Heart left ventricle (tissue), 16 donors: ENCODE measurements around the gene SLC9A4. TPM values are rescaled to one million over a fixed set of nuclear protein-coding genes. Genes with fewer than 3 reads are reported as not detected.

Experiments
- ATAC-seq, 4 donors: fragments of 200-7000 bp; cut with Tn5 transposase; one replicate each; pipeline ENCODE4 v1.9.1; 2020 to 2022; ENCODE audit warnings: moderate library complexity in 4 of 4, mild to moderate bottlenecking in 3 of 4, moderate number of reproducible peaks in 1 of 4
- DNase-seq, 5 donors: peaks; one replicate each; pipeline ENCODE4 v3.0.0-alpha.2; 2020
- H3K27ac ChIP-seq, 12 donors: fragments of 200-600 bp; sonication (generic) in 4 of 12; one replicate each; pipeline versions ENCODE4 v1.5.0 to v1.8.0; 2016 to 2022; ENCODE audit warnings: mild to moderate bottlenecking in 2 of 12
- H3K27me3 ChIP-seq, 9 donors: fragments of 200-600 bp; sonication (generic) in 2 of 9; one replicate each; pipeline versions ENCODE4 v1.5.1 to v1.8.0; 2016 to 2022; ENCODE audit warnings: mild to moderate bottlenecking in 3 of 9
- H3K36me3 ChIP-seq, 9 donors: fragments of 200-600 bp; sonication (generic) in 2 of 9; one replicate each; pipeline versions ENCODE4 v1.5.0 to v1.8.0; 2018 to 2022; ENCODE audit warnings: mild to moderate bottlenecking in 2 of 9
- H3K4me1 ChIP-seq, 12 donors: fragments of 200-600 bp; sonication (generic) in 4 of 12; one replicate each; pipeline versions ENCODE4 v1.5.0 to v1.8.0; 2016 to 2022; ENCODE audit warnings: mild to moderate bottlenecking in 3 of 12
- H3K4me3 ChIP-seq, 12 donors: fragments of 200-600 bp; sonication (generic) in 4 of 12; one replicate each; pipeline versions ENCODE4 v1.5.0 to v1.8.0; 2017 to 2022; ENCODE audit warnings: mild to moderate bottlenecking in 9 of 12, moderate library complexity in 4 of 12
- H3K9me3 ChIP-seq, 12 donors: fragments of 200-600 bp; sonication (generic) in 4 of 12; one replicate each; pipeline versions ENCODE4 v1.5.0 to v1.8.0; 2016 to 2022; ENCODE audit warnings: mild to moderate bottlenecking in 1 of 12
- POLR2A ChIP-seq, 2 donors: fragments of 450-650 bp; IDR thresholded peaks; one replicate each; pipeline ENCODE4 v1.6.1; 2017; ENCODE audit warnings: antibody characterized with exemption in 2 of 2, mild to moderate bottlenecking in 2 of 2, moderate library complexity in 2 of 2
- WGBS, 4 donors: extraction: QIAGEN DNeasy Blood & Tissue Kit in 2 of 4; methylation state at CpG; one replicate each; pipeline versions ENCODE4 v1.1.5 to v1.1.7; 2013 to 2018; 5-methylcytosine and 5-hydroxymethylcytosine counted together
- intact Hi-C, 10 donors: fragments of 100-400 bp; cut with DNase I; formaldehyde crosslinking; loops; one replicate each; pipeline versions ENCODE4 v1.11.1 to v1.14.2; 2022
- polyA plus RNA-seq, 2 donors: library from polyadenylated mRNA; stranded (reverse); fragments of 200-250 nt; gene quantifications; one replicate each; pipeline ENCODE4 v1.2.3, GENCODE V29; 2013
- total RNA-seq, 9 donors: library from RNA; depleted of rRNA in 2 of 9; stranded (reverse); fragments of >200 nt in 2 of 9; fragmentation: NEBNext Ultra II Directional in 3 of 9; extraction: Animal tissue kit (Norgen Biotek cat#: 25700) in 3 of 9; gene quantifications; one replicate each; pipeline versions ENCODE4 v1.1.0 to v1.2.4, GENCODE V29; 2016 to 2023
- TF ChIP-seq, protein P1 (sequence below), 12 donors: fragments of 200-600 bp; sonication (generic) in 4 of 12; IDR thresholded peaks; one replicate each; pipeline versions ENCODE4 v1.5.0 to v1.8.0; 2018 to 2022; ENCODE audit warnings: antibody characterized with exemption in 12 of 12, mild to moderate bottlenecking in 5 of 12
- donor health status: ischemic (EF 13 %, LVEDD 7.1; RV severe dilation, severe dysfunction).
- donor health status: healthy with polysubstance abuse.
- donor health status: DM: no; HTN: yes; CAD: no.
- donor health status: DM: no; HTN: no; CAD: no.
- donor health status: ischemic (EF 25% LVEDD 6.9; RV normal size, moderate dysfunction).
- donor health status: ischemic (EF 25% LVEDD 5.7; RV mildly dilated, moderate dysfunction).
- donor health status: healthy.
- donor health status: DM: yes; HTN: yes; CAD: no.
- donor health status: ischemic (EF 35%, LVEDD 5.7; RV mildly dilated, moderate dysfunction).
- donor health status: nonischemic (EF 11% LVEDD 7.7; RV severe dilation, severe dysfunction).
- donor health status: DM: yes; HTN: yes; CAD: no.
- donor health status: PGD.
- donor health status: ischemic (EF 29% LVEDD 5.4; RV normal size, mild dysfunction).
- donor health status: nonischemic (EF 23%, LVEDD 6.1; RV moderate dilation, normal function).

SLC9A4 gene
- total and polyA plus RNA-seq, 11 donors, result not detected

GRCh38 chr2:102510791-102511575, 38.0 kb downstream of the SLC9A4 start:
- Histone ChIP-seq H3K9me3 (peaks cover 0 to 8% (median 0%) of the 10 kb centered on the region in 12 donors), H3K4me3 (no peak overlapping the region), H3K27ac (no peak overlapping the region), H3K27me3 (peaks cover 0 to 3% (median 0%) of the 10 kb centered on the region in 9 donors), H3K36me3 (no peaks in the 10 kb centered on the region), H3K4me1 (peaks cover 0 to 11% (median 0%) of the 10 kb centered on the region in 12 donors)
- WGBS, 4 donors, result 74 to 82% (median 75%) methylated on average over 2 of the region's 2 CpGs
- TF ChIP-seq POLR2A (IDR thresholded peaks at IDR 0.05), result no peak
- TF ChIP-seq, protein P1, sequence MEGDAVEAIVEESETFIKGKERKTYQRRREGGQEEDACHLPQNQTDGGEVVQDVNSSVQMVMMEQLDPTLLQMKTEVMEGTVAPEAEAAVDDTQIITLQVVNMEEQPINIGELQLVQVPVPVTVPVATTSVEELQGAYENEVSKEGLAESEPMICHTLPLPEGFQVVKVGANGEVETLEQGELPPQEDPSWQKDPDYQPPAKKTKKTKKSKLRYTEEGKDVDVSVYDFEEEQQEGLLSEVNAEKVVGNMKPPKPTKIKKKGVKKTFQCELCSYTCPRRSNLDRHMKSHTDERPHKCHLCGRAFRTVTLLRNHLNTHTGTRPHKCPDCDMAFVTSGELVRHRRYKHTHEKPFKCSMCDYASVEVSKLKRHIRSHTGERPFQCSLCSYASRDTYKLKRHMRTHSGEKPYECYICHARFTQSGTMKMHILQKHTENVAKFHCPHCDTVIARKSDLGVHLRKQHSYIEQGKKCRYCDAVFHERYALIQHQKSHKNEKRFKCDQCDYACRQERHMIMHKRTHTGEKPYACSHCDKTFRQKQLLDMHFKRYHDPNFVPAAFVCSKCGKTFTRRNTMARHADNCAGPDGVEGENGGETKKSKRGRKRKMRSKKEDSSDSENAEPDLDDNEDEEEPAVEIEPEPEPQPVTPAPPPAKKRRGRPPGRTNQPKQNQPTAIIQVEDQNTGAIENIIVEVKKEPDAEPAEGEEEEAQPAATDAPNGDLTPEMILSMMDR (IDR thresholded peaks at IDR 0.05), result no peak
- ATAC-seq (no peak), DNase-seq (no peak)
- intact Hi-C loops, result no loop called here

GRCh38 chr2:102512161-102512560, 39.1 kb downstream of the SLC9A4 start:
- Histone ChIP-seq H3K9me3 (peaks cover 0 to 8% (median 0%) of the 10 kb centered on the region in 12 donors), H3K36me3 (no peaks in the 10 kb centered on the region), H3K4me3 (no peak overlapping the region), H3K27ac (no peak overlapping the region), H3K4me1 (peaks cover 0 to 11% (median 0%) of the 10 kb centered on the region in 12 donors), H3K27me3 (peaks cover 0 to 3% (median 0%) of the 10 kb centered on the region in 9 donors)
- ATAC-seq, result no peak
- no peak for TF ChIP-seq POLR2A (IDR thresholded peaks at IDR 0.05)
- TF ChIP-seq, protein P1 (IDR thresholded peaks at IDR 0.05), result no peak
- DNase-seq, result no peak
- 80 to 89% (median 83%) methylated on average over 4 of the region's 4 CpGs for WGBS, 4 donors
- intact Hi-C loops, result no loop called here

- intact Hi-C loops, result no loop called here
- 94 to 96% (median 95%) methylated on average over 11 of the region's 11 CpGs for WGBS, 4 donors
- Histone ChIP-seq H3K27me3 (peaks cover 0 to 3% (median 0%) of the 10 kb centered on the region in 9 donors), H3K27ac (no peak overlapping the region), H3K4me3 (no peak overlapping the region), H3K4me1 (peaks cover 0 to 11% (median 0%) of the 10 kb centered on the region in 12 donors), H3K9me3 (peaks cover 0 to 8% (median 0%) of the 10 kb centered on the region in 12 donors), H3K36me3 (no peaks in the 10 kb centered on the region)
- TF ChIP-seq, protein P1 (IDR thresholded peaks at IDR 0.05), result no peak
- TF ChIP-seq POLR2A (IDR thresholded peaks at IDR 0.05), result no peak
- ATAC-seq (no peak), DNase-seq (no peak)
Observed at GRCh38 chr2:102513355-102513939, 40.4 kb downstream of the SLC9A4 start.

DNA sequence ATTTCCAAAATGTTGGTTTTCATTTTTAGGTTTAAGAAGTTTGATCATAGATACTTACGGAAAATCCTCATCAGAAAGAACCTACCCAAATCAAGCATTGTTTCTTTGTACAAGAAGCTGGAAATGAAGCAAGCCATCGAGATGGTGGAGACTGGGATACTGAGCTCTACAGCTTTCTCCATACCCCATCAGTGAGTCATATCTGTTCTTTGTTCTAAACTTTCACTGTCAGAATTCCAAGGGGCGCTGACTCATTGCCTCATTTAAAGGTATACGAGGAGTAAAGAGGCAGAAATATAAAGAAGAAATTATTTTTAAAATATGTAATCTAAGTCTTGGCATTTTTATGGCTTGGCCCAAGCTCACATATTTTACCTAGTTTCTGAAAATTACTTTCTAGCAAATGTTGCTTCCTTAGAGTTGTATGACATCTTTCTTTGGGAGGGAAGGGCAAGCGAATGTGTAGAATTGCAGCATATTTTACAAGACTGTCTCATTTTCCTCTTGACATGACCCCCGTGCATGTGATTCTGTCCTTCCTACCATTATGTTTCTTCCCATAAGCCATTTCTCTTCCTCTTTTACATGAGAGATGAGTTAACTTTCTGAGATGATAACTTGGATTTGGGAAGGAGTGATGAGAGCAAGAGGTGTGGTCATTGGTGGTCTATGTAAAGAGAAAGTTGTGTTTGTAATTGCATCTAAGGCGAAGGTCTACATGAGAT, 41.2 kb downstream of the SLC9A4 start:
- intact Hi-C loops, result no loop called here
- no peak for TF ChIP-seq POLR2A (IDR thresholded peaks at IDR 0.05)
- TF ChIP-seq, protein P1 (IDR thresholded peaks at IDR 0.05), result no peak
- H3K36me3 ChIP-seq, result no peaks in the 10 kb centered on the region
- H3K4me3 ChIP-seq, result no peak overlapping the region
- no peak for DNase-seq
- H3K27me3 ChIP-seq, result no peaks in the 10 kb centered on the region
- H3K4me1 ChIP-seq, result peaks cover 0 to 4% (median 0%) of the 10 kb centered on the region in 12 donors
- H3K27ac ChIP-seq, result no peak overlapping the region
- 71 to 76% (median 74%) methylated on average over 7 of the region's 7 CpGs for WGBS, 4 donors
- ATAC-seq, result no peak
- H3K9me3 ChIP-seq, result peaks cover 0 to 4% (median 0%) of the 10 kb centered on the region in 12 donors
